ENCODE results near the gene ADAMTSL3.

DNA sequence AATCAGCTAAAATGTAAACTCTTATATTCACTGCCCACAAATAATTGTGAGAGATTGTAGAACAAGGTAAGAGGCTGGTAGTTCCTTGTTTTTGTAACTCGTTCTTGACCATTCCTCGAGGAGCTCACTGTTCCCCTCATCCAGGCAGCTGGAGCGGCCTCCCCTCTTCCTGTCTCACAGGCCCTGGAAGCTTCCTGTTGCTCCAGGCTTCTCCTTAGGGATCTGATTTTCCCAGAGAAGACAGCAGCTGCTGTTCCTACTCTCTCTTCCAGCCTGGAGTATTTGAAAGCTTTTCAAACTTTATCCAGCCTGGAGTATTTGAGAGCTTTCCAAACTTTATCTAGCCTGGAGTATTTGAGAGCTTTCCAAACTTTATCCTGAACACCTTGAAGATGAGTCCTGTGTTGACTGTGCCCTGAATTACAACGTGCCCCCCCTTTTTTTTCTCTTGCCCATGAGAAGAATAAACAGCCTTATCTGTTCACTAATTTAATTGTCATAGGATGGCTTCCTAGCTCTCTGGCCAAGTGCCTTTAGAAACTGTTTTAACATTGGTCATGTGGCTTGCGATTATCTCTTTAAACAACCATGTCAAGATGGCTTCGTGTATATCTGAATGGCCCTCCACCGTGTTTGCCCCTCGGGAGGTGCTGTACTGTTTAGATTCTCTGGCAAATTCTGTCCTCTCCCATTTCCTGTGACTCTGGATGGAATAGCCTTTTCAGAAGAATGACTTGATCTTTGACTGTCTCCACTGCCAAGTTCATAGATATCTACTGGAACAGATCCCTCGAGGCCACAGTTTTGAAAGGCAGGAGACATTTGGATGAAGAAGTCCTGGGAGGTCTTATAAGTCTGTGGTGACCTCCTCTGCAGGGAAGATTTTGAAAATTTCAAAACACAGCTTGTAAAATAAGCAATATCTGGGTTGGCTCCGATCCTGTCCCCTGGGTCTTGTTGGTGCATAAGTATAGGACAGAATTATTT is 4.8 kb downstream of the ADAMTSL3 start:
- TF ChIP-seq, protein P1, sequence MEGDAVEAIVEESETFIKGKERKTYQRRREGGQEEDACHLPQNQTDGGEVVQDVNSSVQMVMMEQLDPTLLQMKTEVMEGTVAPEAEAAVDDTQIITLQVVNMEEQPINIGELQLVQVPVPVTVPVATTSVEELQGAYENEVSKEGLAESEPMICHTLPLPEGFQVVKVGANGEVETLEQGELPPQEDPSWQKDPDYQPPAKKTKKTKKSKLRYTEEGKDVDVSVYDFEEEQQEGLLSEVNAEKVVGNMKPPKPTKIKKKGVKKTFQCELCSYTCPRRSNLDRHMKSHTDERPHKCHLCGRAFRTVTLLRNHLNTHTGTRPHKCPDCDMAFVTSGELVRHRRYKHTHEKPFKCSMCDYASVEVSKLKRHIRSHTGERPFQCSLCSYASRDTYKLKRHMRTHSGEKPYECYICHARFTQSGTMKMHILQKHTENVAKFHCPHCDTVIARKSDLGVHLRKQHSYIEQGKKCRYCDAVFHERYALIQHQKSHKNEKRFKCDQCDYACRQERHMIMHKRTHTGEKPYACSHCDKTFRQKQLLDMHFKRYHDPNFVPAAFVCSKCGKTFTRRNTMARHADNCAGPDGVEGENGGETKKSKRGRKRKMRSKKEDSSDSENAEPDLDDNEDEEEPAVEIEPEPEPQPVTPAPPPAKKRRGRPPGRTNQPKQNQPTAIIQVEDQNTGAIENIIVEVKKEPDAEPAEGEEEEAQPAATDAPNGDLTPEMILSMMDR (IDR thresholded peaks at IDR 0.05) = no peak
- peak in 1 of 2 donors; percentile 37 for TF ChIP-seq EP300 (IDR thresholded peaks at IDR 0.05)
- no peak for TF ChIP-seq POLR2A (IDR thresholded peaks at IDR 0.05)
